RWPE2 (cell line): ENCODE measurements around the gene STK4.
A peak's percentile ranks its signal among the peaks of the same experiment; 100 is the strongest.

Experiments
- ATAC-seq: fragments of 200-7000 bp; cut with Tn5 transposase; 3 replicates; pipeline ENCODE4 v1.9.1; 2021; ENCODE audit warnings: low read depth
- DNase-seq: peaks from one replicate; pipeline ENCODE4 v3.0.0-alpha.2; 2020; ENCODE audit warnings: low spot score
- H3K27ac ChIP-seq: fragments of 450-650 bp; 2 replicates; pipeline ENCODE4 v1.5.1; 2017; ENCODE audit warnings: mild to moderate bottlenecking; ENCODE audit not compliant: poor library complexity, severe bottlenecking
- H3K27me3 ChIP-seq: fragments of 250-450 bp; sonication (Bioruptor Pico); 2 replicates; pipeline ENCODE4 v1.5.1; 2021; ENCODE audit warnings: mild to moderate bottlenecking, moderate library complexity; ENCODE audit not compliant: insufficient read depth, poor library complexity, severe bottlenecking
- H3K36me3 ChIP-seq: fragments of 250-450 bp; sonication (Bioruptor Pico); 2 replicates; pipeline ENCODE4 v1.5.1; 2020; ENCODE audit warnings: low read depth, mild to moderate bottlenecking, moderate library complexity
- H3K4me1 ChIP-seq: fragments of 250-450 bp; sonication (Bioruptor Pico); 2 replicates; pipeline ENCODE4 v1.5.1; 2021; ENCODE audit warnings: mild to moderate bottlenecking, moderate library complexity; ENCODE audit not compliant: insufficient read depth, poor library complexity, severe bottlenecking
- H3K4me3 ChIP-seq: fragments of 250-450 bp; sonication (Bioruptor Pico); 2 replicates; pipeline ENCODE4 v1.5.1; 2021; ENCODE audit warnings: mild to moderate bottlenecking, moderate library complexity; ENCODE audit not compliant: severe bottlenecking
- H3K9me3 ChIP-seq: fragments of 250-450 bp; sonication (Bioruptor Pico); 2 replicates; pipeline ENCODE4 v1.5.1; 2021; ENCODE audit warnings: mild to moderate bottlenecking, moderate library complexity; ENCODE audit not compliant: severe bottlenecking
- CTCF ChIP-seq: fragments of 450-650 bp; IDR thresholded peaks from one replicate; pipeline ENCODE4 v1.5.1; 2017; ENCODE audit warnings: mild to moderate bottlenecking, moderate library complexity; ENCODE audit not compliant: poor library complexity, severe bottlenecking

The STK4 gene

GRCh38 chr20:45041464-45042337 is 75.4 kb downstream of the STK4 start:
- Histone ChIP-seq H3K9me3 (no peaks in the 10 kb centered on the region), H3K4me1 (peaks cover 61% of the 10 kb centered on the region), H3K27ac (peak overlapping the region; percentile 80), H3K27me3 (no peaks in the 10 kb centered on the region), H3K4me3 (no peak overlapping the region), H3K36me3 (peaks cover 34% of the 10 kb centered on the region)
- ATAC-seq (peak; percentile 87), DNase-seq (peak; percentile 87)
- no peak for TF ChIP-seq CTCF

- Histone ChIP-seq H3K36me3 (peaks cover 43% of the 10 kb centered on the region), H3K9me3 (no peaks in the 10 kb centered on the region), H3K27me3 (no peaks in the 10 kb centered on the region), H3K4me1 (peaks cover 49% of the 10 kb centered on the region), H3K27ac (peak overlapping the region; percentile 80), H3K4me3 (no peak overlapping the region)
- TF ChIP-seq CTCF = no peak
- ATAC-seq (no peak), DNase-seq (no peak)
Observed at GRCh38 chr20:45042978-45043377, 76.7 kb downstream of the STK4 start.

GRCh38 chr20:45044084-45044573 is 77.8 kb downstream of the STK4 start:
- Histone ChIP-seq H3K27ac (peak overlapping the region; percentile 80), H3K9me3 (no peaks in the 10 kb centered on the region), H3K4me1 (peaks cover 37% of the 10 kb centered on the region), H3K27me3 (no peaks in the 10 kb centered on the region), H3K36me3 (peaks cover 38% of the 10 kb centered on the region), H3K4me3 (no peak overlapping the region)
- ATAC-seq = peak; percentile 69
- no peak for DNase-seq
- TF ChIP-seq CTCF = peak; percentile 100

- H3K27me3 ChIP-seq = no peaks in the 10 kb centered on the region
- DNase-seq (no peak), ATAC-seq (peak; percentile 22; the same call in 1 of the 3 replicates)
- H3K27ac ChIP-seq = peak overlapping the region; percentile 80
- no peak overlapping the region for H3K4me3 ChIP-seq
- no peak for TF ChIP-seq CTCF
- H3K4me1 ChIP-seq = peaks cover 33% of the 10 kb centered on the region
- H3K36me3 ChIP-seq = peaks cover 38% of the 10 kb centered on the region
- no peaks in the 10 kb centered on the region for H3K9me3 ChIP-seq
Observed at GRCh38 chr20:45044601-45045000, 78.3 kb downstream of the STK4 start.

- Histone ChIP-seq H3K4me1 (peaks cover 15% of the 10 kb centered on the region), H3K27ac (no peak overlapping the region), H3K4me3 (no peak overlapping the region), H3K9me3 (no peaks in the 10 kb centered on the region), H3K27me3 (no peaks in the 10 kb centered on the region), H3K36me3 (peaks cover 23% of the 10 kb centered on the region)
- DNase-seq (no peak), ATAC-seq (no peak)
- no peak for TF ChIP-seq CTCF
Observed at GRCh38 chr20:45047581-45048119, 81.3 kb downstream of the STK4 start.
